GM21367 (cell line): ENCODE measurements around the gene IL1A.

ENCODE experiments used
- ATAC-seq: cut with Tn5 transposase; IDR thresholded peaks from one replicate; pipeline ENCODE4 v1.9.1; 2021; ENCODE audit not compliant: unreplicated experiment

IL1A gene

DNA sequence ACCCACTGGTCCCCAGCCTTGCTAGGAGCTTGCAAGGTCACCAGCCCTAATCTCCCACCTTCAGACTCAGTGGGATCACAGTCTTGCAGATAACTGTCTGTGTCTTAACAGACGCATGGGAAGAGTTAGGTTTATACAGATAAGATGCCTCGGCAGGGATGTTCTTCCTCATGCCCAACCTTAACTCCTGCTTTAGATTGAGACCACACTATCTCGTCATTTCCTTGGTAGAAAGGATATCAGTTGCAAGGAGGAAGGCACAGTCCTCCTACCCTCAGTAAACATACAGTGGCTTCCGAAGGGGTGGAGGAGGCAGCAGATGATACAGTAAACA is 56.3 kb downstream of the IL1A start:
- ATAC-seq, result no peak

DNA sequence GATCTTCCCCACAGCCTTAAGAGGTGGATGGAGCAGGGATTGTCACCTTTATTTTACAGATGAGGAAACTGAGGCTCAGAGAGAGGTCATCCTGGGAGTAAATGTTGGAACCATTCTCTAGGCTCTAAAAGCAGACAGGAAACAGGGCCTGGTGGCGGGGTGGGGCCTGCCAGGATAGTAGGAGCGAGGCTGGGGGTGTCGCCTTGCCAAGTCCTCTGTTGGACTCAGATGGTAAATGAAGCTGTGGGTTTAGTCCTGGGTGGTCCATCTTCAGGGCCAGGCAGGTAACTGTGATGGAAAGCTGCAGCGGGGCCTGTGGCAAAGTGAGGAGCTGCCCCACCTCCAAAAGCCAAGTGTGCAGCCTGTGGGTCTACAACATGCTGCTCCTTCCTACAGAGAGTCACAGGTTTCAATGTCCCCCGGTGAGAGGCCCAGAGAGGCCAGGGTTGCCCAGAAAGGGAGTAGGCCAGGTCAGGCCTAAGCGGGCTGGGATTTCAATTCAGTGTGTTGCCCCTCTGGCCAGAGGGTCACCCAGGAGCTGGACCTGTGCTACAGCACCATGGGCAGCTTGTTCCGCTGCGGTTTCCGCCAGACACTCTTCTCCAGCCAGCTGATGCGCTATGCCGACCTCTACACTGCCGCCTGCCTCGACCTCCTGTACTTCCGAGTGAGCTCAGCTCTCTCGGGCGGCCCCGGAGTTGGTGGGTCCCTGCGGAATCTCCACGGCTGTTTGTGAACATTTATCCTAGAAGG is 56.8 kb downstream of the IL1A start:
- ATAC-seq, result no peak

DNA sequence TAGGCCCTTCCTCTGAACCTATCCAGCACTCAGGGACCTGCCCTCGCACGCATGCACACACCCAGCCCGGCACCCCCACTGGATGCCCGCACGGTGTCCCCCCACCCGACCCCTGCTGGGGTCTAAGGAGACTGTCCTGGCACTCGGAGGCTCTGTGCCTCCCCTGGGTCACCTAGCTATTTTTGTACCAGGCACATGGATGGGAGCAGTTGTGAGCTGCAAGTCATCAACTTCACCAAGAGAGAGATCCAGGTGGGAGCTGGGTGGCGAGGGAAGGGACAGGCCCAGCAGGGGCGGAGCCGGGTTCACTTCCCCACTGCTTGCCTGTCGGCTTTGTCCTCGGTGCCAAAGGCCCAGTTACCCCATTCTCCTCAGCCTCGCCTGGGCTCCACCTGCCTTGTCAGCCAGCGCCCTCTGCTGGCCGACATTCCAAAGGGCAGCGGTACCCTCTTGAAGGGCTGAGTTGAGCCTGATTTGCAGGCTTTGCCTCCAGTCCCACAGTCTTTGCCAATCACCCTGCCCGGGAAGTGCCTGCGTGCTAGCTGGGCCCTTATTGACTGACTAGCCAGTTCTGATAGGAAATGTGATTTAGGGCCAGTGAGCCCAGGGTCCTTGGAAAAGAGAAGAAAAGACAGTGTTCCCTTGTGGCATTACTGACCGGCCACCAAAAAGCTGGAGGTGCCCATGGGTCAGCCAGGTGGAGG is 57.7 kb downstream of the IL1A start:
- peak; percentile 72 for ATAC-seq

DNA sequence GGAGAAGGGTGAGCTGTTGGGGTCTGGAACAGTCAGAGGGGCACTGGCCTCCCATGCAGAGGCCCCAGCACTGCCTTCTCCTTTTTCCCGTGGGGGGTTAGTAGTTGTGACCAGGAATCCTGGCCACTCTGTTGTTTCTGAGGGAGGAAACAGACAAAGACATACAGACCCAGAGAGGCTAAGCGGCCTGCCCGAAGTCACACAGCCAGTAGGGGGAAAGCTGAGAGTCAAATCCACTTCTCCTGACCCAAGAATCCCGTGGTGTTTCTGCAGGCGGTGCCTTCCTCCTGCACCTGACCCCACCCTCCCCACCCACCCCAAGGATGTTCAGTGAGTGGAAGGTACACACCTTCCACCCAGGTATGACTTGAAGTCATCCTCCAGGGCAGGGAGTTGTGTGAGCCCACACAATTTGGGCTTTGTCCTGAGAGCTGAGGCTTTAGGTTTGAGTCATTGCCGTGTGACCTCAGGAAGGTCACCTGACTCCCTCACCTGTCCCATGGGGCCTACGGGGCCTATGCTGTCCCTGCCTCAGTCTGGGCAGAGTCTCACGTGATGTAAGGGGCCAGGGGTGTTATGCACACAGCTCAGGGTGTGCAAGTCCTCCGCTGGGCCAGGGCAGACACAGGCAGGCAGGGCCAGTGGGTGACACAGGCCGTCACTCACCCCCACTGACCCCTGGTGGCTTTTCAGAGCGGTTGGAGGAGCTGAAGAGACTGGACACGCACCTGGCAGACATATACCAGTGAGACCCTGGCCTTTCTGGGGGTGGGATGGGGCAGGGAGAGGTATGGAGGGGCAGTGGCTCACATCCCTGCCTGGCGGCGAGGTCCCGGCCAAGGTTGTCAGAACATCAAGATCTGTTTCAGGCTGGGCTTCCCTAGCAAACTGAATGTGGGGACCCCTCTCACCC is 58.5 kb downstream of the IL1A start:
- ATAC-seq, result peak; percentile 27

DNA sequence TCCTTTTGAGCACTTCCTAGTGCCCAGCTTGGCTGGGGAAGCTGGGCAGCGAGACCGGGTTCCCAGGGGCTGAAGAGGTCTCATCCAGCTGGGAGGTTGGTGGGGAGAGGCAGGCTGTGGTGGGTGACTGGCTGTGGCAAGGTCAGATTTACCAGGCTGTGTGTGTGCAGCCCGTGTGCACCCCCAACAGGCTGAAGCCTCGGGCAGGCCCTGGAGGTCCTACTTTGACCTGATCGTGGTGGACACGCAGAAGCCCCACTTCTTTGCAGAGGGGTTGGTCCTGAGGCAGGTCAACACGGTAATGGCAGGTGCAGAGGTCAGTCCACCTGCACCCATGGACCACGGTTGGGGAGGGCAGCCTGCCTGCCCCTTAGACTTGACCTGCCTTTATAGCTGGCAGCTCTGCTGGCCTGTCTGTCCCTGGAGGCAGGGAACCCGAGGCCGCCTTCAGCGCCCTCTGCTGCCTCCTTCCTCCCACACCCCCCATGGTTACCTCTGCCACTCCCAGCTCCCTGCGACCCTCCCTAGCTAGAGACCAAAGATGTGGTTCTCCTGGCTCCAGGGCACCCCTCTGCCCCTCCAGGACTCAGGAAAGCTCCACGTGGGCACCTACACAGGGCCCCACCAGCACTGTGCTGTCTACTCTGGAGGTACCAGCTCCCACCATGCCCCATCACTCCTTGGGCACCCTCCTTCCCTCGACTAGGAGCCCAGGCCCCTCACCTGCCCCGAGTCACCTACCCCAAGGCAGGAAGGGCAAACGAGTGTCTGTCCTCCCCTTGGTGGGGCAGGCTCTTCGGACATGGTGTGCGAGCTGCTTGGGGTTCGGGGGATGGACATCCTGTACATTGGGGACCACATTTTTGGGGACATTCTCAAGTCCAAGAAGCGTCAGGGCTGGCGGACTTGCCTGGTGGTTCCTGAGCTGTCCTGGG is 59.4 kb downstream of the IL1A start:
- no peak for ATAC-seq

DNA sequence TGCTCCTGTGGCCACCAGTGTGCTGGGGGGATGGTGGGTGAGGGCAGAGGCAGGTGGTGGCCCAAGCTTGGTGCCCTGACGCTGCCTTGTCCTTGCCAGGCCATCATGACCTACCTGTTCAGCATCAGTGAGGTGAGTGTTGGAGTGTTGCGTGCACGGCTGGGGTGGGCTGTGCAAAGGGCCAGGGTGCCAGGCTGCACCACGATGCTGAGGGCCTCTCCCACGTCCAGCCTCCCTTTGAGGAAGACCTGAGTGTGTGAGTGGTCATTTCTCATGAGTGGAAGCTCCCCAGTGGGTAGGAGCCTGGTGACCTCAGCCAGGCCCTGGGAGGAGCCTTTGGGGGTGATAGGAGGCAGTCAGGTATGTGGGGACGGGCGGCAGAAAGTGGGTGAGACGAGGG is 60.3 kb downstream of the IL1A start:
- no peak for ATAC-seq
